IPS-15b (cell line): ENCODE measurements around the gene SIGLEC8.
"Not testable (repeated sequence)": the region's sequence is repeated elsewhere in the genome, so short reads cannot be mapped to it uniquely, and the experiment has no call there.

ENCODE experiments used
- H3K27me3 ChIP-seq: one replicate; pipeline ENCODE4 v1.6.1; 2013; ENCODE audit warnings: low read length; ENCODE audit not compliant: control insufficient read depth, insufficient read depth
- H3K36me3 ChIP-seq: one replicate; pipeline ENCODE4 v1.6.1; 2013; ENCODE audit warnings: low read length; ENCODE audit not compliant: control insufficient read depth, insufficient read depth
- H3K4me1 ChIP-seq: one replicate; pipeline ENCODE4 v1.6.1; 2013; ENCODE audit warnings: mild to moderate bottlenecking, low read length; ENCODE audit not compliant: control insufficient read depth, insufficient read depth
- H3K4me3 ChIP-seq: one replicate; pipeline ENCODE4 v1.5.1; 2013; ENCODE audit warnings: low read depth, low read length
- H3K9ac ChIP-seq: one replicate; pipeline ENCODE4 v1.6.1; 2013; ENCODE audit warnings: low read depth, mild to moderate bottlenecking, low read length
- H3K9me3 ChIP-seq: one replicate; pipeline ENCODE4 v1.6.1; 2013; ENCODE audit warnings: mild to moderate bottlenecking, low read length; ENCODE audit not compliant: control insufficient read depth, insufficient read depth

The SIGLEC8 gene

GRCh38 chr19:51458899-51459505 is 748 bp upstream of the SIGLEC8 start:
- no peak overlapping the region for H3K9ac ChIP-seq

GRCh38 chr19:51457351-51458013 is 772 bp downstream of the SIGLEC8 start:
- Histone ChIP-seq H3K4me1 (no peaks in the 10 kb centered on the region), H3K9me3 (no peaks in the 10 kb centered on the region), H3K4me3 (no peak overlapping the region), H3K27me3 (no peaks in the 10 kb centered on the region), H3K9ac (no peak overlapping the region), H3K36me3 (no peaks in the 10 kb centered on the region)

More at GRCh38 chr19:51458899-51459505, 748 bp upstream of the SIGLEC8 start:
- Histone ChIP-seq H3K9me3 (no peaks in the 10 kb centered on the region), H3K27me3 (peaks cover 5% of the 10 kb centered on the region), H3K4me3 (no peak overlapping the region), H3K36me3 (no peaks in the 10 kb centered on the region), H3K4me1 (no peaks in the 10 kb centered on the region)

DNA sequence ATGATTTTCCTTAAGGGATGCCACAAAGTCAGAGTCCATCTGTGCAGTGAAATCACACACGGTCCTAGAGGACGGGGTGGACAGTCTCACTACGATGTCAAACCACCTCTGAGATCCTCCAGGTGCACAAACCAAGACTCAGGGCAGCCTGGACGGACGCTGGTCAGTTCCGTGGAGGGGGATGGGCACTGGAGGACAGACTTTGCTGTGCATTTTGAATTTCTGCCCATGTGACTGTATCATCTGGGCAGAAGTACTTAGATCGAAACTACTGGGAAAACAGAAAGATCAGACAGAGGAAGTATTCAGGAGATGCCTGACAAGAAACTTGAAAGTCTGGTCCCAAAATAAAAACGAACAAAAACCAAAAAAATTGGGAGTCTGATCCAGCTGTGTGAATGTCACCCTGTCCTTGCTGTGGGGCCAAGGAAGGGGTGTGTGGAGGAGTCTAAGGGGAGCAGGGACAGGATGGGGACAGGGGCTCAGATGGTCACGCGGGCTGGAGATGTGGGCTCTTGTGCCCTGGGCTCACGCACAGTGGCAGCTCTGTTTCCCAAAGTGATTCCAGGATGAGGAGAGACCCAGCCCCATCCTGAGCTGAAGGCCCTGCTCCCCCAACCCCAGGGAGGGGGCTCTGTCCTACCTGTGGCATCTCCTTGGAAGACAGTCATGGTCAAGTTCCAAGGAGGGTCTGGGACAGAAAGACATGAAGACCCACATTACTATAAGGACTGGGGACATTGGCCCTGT is 1.5 kb downstream of the SIGLEC8 start:
- Histone ChIP-seq H3K36me3 (no peaks in the 10 kb centered on the region), H3K9ac (no peak overlapping the region), H3K4me1 (no peaks in the 10 kb centered on the region), H3K4me3 (no peak overlapping the region), H3K27me3 (no peaks in the 10 kb centered on the region), H3K9me3 (no peaks in the 10 kb centered on the region)

DNA sequence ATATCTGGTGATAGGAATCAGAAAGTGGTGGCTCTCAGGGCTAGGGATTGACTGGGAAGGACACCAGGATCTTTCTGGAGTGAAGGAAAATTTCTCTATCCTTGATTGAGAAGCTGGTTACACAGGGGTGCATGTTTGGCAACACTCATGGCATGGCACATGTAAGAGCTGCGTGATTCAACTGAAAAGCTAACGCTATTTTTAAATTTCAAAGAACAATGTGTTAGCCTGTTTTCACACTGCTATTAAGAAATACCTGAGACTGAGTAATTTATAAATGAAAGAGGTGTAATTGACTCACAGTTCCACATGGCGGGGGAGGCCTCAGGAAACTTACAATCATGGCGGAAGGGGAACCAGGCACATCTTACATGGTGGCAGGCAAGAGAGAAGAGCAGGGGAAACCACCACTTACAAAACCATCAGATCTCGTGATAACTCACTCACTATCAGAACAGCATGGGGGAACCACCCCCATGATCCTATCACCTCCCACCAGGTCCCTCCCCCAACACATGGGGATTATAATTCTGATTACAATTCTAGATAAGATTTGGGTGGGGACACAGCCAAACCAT is 7.4 kb downstream of the SIGLEC8 start:
- H3K27me3 ChIP-seq, result peaks cover 2% of the 10 kb centered on the region
- no peaks in the 10 kb centered on the region for H3K36me3 ChIP-seq
- H3K4me3 ChIP-seq, result no peak overlapping the region
- no peak overlapping the region for H3K9ac ChIP-seq
- no peaks in the 10 kb centered on the region for H3K4me1 ChIP-seq
- no peaks in the 10 kb centered on the region for H3K9me3 ChIP-seq

DNA sequence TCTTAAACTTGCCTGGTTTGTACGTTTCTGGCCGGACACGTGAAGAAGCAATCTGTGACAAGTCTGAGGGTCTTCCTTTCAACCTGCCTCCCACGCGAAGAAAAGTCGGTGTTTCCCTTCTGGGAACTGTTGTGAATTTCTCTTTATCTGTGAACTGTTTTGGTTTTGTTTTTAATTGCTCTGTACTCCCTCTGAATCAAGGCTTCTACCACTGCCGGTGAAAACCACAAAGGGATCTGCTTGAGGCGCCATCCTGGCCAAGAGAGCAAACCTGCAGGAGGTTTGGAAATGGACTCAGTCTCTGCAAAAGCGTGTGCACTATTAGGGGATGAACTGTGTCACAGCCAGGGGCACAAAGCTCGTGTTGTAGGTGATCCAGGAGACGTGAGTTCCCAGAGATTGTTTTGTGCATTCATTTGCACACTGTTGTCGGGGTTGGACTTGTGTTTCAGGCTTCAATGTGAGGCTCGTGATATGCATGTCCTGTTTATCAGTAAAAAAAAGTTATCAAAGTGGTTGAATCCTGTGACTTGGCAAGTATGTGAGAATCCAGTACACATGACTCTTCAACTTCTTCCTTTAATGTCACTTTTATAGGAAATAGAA is 9.7 kb downstream of the SIGLEC8 start:
- no peak overlapping the region for H3K9ac ChIP-seq
- peaks cover 4% of the 10 kb centered on the region for H3K27me3 ChIP-seq
- no peaks in the 10 kb centered on the region for H3K36me3 ChIP-seq

GRCh38 chr19:51448011-51448410 is 10.2 kb downstream of the SIGLEC8 start:
- Histone ChIP-seq H3K4me3 (no peak overlapping the region), H3K27me3 (peaks cover 4% of the 10 kb centered on the region), H3K4me1 (no peaks in the 10 kb centered on the region), H3K9ac (no peak overlapping the region), H3K36me3 (no peaks in the 10 kb centered on the region), H3K9me3 (no peaks in the 10 kb centered on the region)

More for the DNA sequence above, 9.7 kb downstream of the SIGLEC8 start:
- Histone ChIP-seq H3K4me1 (no peaks in the 10 kb centered on the region), H3K4me3 (no peak overlapping the region), H3K9me3 (no peaks in the 10 kb centered on the region)

DNA sequence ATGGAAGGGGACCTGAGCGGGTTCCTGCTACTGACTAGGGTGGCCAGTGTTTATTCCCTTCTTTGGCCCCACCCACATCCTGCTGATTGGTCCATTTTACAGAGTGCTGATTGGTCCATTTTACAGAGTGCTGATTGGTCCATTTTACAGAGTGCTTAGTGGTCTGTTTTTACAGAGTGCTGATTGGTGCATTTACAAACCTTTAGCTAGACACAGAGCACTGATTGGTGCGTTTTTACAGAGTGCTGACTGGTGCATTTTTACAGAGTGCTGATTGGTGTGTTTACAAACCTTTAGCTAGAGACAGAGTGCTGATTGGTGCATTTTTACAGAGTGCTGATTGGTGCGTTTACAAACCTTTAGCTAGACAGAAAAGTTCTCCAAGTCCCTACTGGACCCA is 10.7 kb downstream of the SIGLEC8 start:
- not testable (repeated sequence) for H3K9me3 ChIP-seq, H3K9ac ChIP-seq, H3K36me3 ChIP-seq, H3K4me3 ChIP-seq, H3K27me3 ChIP-seq, H3K4me1 ChIP-seq

GRCh38 chr19:51441410-51442390 is 16.6 kb downstream of the SIGLEC8 start:
- Histone ChIP-seq H3K36me3 (no peaks in the 10 kb centered on the region), H3K9ac (no peak overlapping the region), H3K9me3 (no peaks in the 10 kb centered on the region), H3K27me3 (peaks cover 6% of the 10 kb centered on the region), H3K4me3 (no peak overlapping the region), H3K4me1 (peaks cover 2% of the 10 kb centered on the region)

GRCh38 chr19:51440846-51441409 is 17.3 kb downstream of the SIGLEC8 start:
- Histone ChIP-seq H3K27me3 (peaks cover 8% of the 10 kb centered on the region), H3K4me3 (no peak overlapping the region), H3K4me1 (peaks cover 2% of the 10 kb centered on the region), H3K9ac (no peak overlapping the region), H3K36me3 (no peaks in the 10 kb centered on the region), H3K9me3 (no peaks in the 10 kb centered on the region)

DNA sequence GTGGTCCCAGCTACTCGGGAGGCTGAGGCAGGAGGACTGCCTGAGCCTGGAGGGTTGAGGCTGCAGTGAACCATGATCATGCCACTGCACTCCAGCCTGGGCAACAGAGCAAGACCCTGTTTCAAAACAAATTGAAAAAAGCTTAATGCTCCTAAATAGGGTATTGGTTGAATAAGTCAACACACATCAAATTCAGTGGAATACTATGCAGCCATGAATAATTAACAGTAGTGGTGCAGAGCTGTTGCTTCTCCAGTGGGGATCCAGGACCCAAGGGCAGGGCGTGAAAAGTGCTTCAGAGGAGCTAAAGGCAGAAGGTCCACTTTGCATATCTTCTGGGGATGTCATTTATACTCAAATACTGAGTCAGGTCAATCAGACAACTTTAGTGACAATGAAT is 18.2 kb downstream of the SIGLEC8 start:
- Histone ChIP-seq H3K4me1 (peaks cover 2% of the 10 kb centered on the region), H3K27me3 (peaks cover 4% of the 10 kb centered on the region), H3K9ac (no peak overlapping the region), H3K36me3 (no peaks in the 10 kb centered on the region), H3K9me3 (no peaks in the 10 kb centered on the region), H3K4me3 (no peak overlapping the region)
